K562 (cell line): ENCODE measurements around the gene ADGRB3. TPM values are rescaled to one million over a fixed set of nuclear protein-coding genes. Genes with fewer than 3 reads are reported as not detected.
A peak's percentile ranks its signal among the peaks of the same experiment; 100 is the strongest.

Experiments used
- ATAC-seq: fragments of 200-7000 bp; cut with Tn5 transposase; 3 replicates; pipeline ENCODE4 v1.9.1; 2020; ENCODE audit warnings: moderate library complexity
- BruUV-seq: library from RNA; stranded (reverse); fragments of 400-500 nt; replicated peaks from 2 replicates; lab custom pipeline; 2021; lab: Mats Ljungman, UMichigan
- CTCF ChIA-PET: fragments of 300-600 bp; formaldehyde crosslinking; extraction: SDS; loops from one replicate; lab custom pipeline; 2021; ENCODE audit warnings: low intra/inter-chr PET ratio; lab: Yijun Ruan, JAX
- POLR2A ChIA-PET: fragments of 300-600, 350-650 bp; sonication (Branson Sonifier 250); formaldehyde crosslinking; extraction: SDS; loops from one replicate; lab custom pipeline; 2021; ENCODE audit warnings: antibody characterized with exemption, inconsistent platforms; lab: Yijun Ruan, JAX
- DNase-seq, 4 experiments: peaks; one replicate each; pipeline versions ENCODE4 v3.0.0 to v3.0.0-alpha.2; 2011 to 2018; ENCODE audit warnings: low spot score in 3 of 4, mixed read lengths in 3 of 4; ENCODE audit errors: extremely low read depth in 1 of 4
- FAIRE-seq: peaks from 2 replicates; lab custom pipeline; 2011; peaks lifted over from hg19 to GRCh38; lab: Jason Lieb, UNC
- H2AFZ ChIP-seq: 2 replicates; pipeline ENCODE4 v1.6.0; 2011; ENCODE audit warnings: low read depth, low read length, control low read depth, inconsistent platforms
- H3K27ac ChIP-seq: fragments of 200-600 bp; 3 replicates; pipeline ENCODE4 v1.8.0; 2011; ENCODE audit warnings: low read depth, mild to moderate bottlenecking, control low read depth, inconsistent platforms, low read length, moderate library complexity, mixed read lengths; ENCODE audit errors: extremely low read depth
- H3K27me3 ChIP-seq, 2 experiments: fragments of 300-600 bp in 1 of 2; 2 replicates in 1 of 2; 3 replicates in 1 of 2; pipeline versions ENCODE4 v1.6.0 to v1.8.0; 2011; ENCODE audit warnings: inconsistent platforms in 2 of 2, low read length in 2 of 2, mild to moderate bottlenecking in 1 of 2, mixed read lengths in 1 of 2, moderate library complexity in 1 of 2; ENCODE audit not compliant: control insufficient read depth in 2 of 2, insufficient read depth in 2 of 2
- H3K36me3 ChIP-seq: fragments of 300-600 bp; 3 replicates; pipeline ENCODE4 v1.8.0; 2011; ENCODE audit warnings: mild to moderate bottlenecking, low read length, inconsistent platforms; ENCODE audit not compliant: control insufficient read depth, insufficient read depth
- H3K4me1 ChIP-seq, 2 experiments: fragments of 200-600 bp in 1 of 2; replicated peaks in 1 of 2; 2 replicates in 1 of 2; 3 replicates in 1 of 2; pipeline versions ENCODE4 v1.5.1 to v1.8.0; 2011; ENCODE audit warnings: inconsistent platforms in 2 of 2, low read length in 2 of 2, mild to moderate bottlenecking in 1 of 2, mixed read lengths in 1 of 2, moderate library complexity in 1 of 2; ENCODE audit not compliant: control insufficient read depth in 2 of 2, insufficient read depth in 2 of 2
- H3K4me2 ChIP-seq: 2 replicates; pipeline ENCODE4 v1.6.1; 2011; ENCODE audit warnings: low read length, control low read depth, inconsistent platforms, mixed read lengths; ENCODE audit not compliant: insufficient read depth
- H3K4me3 ChIP-seq: fragments of 200-600 bp; sonication (generic), shearing (Covaris generic); 2 replicates; pipeline ENCODE4 v1.5.1; 2016; ENCODE audit warnings: control low read depth, inconsistent platforms
- H3K79me2 ChIP-seq: fragments of 200-600 bp; 3 replicates; pipeline ENCODE4 v1.8.0; 2011; ENCODE audit warnings: low read length, inconsistent platforms; ENCODE audit not compliant: control insufficient read depth, insufficient read depth
- H3K9ac ChIP-seq, 2 experiments: 2 replicates each; pipeline versions ENCODE4 v1.6.0 to v1.6.1; 2011; ENCODE audit warnings: low read depth in 2 of 2, low read length in 2 of 2, control low read depth in 1 of 2, inconsistent platforms in 1 of 2, mild to moderate bottlenecking in 1 of 2, mixed read lengths in 1 of 2; ENCODE audit not compliant: insufficient read depth in 1 of 2
- H3K9me1 ChIP-seq: one replicate; pipeline ENCODE4 v1.6.0; 2011; ENCODE audit warnings: inconsistent platforms, mild to moderate bottlenecking, low read length, moderate library complexity; ENCODE audit not compliant: control insufficient read depth, insufficient read depth
- H3K9me3 ChIP-seq: replicated peaks from 2 replicates; pipeline ENCODE4 v1.5.1; 2011; ENCODE audit warnings: low read depth, low read length, inconsistent platforms; ENCODE audit not compliant: control insufficient read depth, insufficient read depth
- H4K20me1 ChIP-seq: replicated peaks from 2 replicates; pipeline ENCODE4 v1.6.1; 2011; ENCODE audit warnings: low read length, inconsistent platforms, mixed read lengths; ENCODE audit not compliant: control insufficient read depth, insufficient read depth
- BRCA1 ChIP-seq, 2 experiments: fragments of 450-650 bp in 1 of 2; sonication (generic) in 1 of 2; formaldehyde crosslinking in 1 of 2; IDR thresholded peaks; 2 replicates each; pipeline versions ENCODE4 v1.5.0 to v1.6.1; 2017 to 2020; ENCODE audit warnings: mild to moderate bottlenecking in 1 of 2, missing genetic modification reagents in 1 of 2
- CSDE1 ChIP-seq, 2 experiments: fragments of 450-650 bp; IDR thresholded peaks; 2 replicates each; pipeline ENCODE4 v1.6.1; 2016; ENCODE audit warnings: mild to moderate bottlenecking in 1 of 2
- EHMT2 ChIP-seq: fragments of 450-650 bp; IDR thresholded peaks from 2 replicates; pipeline ENCODE4 v1.6.1; 2018; ENCODE audit warnings: antibody characterized with exemption
- ELF4 ChIP-seq: fragments of 450-650 bp; formaldehyde crosslinking; IDR thresholded peaks from 2 replicates; pipeline ENCODE4 v1.4.0; 2022; ENCODE audit warnings: missing genetic modification characterization
- NFRKB ChIP-seq: fragments of 450-650 bp; IDR thresholded peaks from 2 replicates; pipeline ENCODE4 v1.6.1; 2016; ENCODE audit warnings: low read depth
- RBM25 ChIP-seq: fragments of 200-400 bp; formaldehyde crosslinking; IDR thresholded peaks from 2 replicates; pipeline ENCODE4 v1.6.1; 2018; ENCODE audit warnings: low read length, low read depth, moderate library complexity; ENCODE audit not compliant: severe bottlenecking
- SMARCA5 ChIP-seq: fragments of 450-650 bp; IDR thresholded peaks from 2 replicates; pipeline ENCODE4 v1.6.1; 2016
- TAF1 ChIP-seq: IDR thresholded peaks from 2 replicates; pipeline ENCODE4 v1.6.1; 2011; ENCODE audit warnings: mild to moderate bottlenecking, low read length, moderate library complexity; ENCODE audit not compliant: insufficient read depth, control insufficient read depth, severe bottlenecking; ENCODE audit errors: extremely low read depth
- TGIF2 ChIP-seq: sonication (generic); formaldehyde crosslinking; IDR thresholded peaks from 2 replicates; pipeline ENCODE4 v1.8.1; 2022; ENCODE audit warnings: mild to moderate bottlenecking, missing genetic modification reagents, moderate library complexity
- ZMIZ1 ChIP-seq, 2 experiments: fragments of 150-350 bp in 1 of 2; IDR thresholded peaks; 2 replicates each; pipeline ENCODE4 v1.6.1; 2012 to 2016; ENCODE audit warnings: low read depth in 2 of 2, low read length in 2 of 2, mild to moderate bottlenecking in 1 of 2, moderate library complexity in 1 of 2
- WGBS: fragments of 100-300 bp; shearing (Covaris generic); methylation state at CpG from one replicate; pipeline ENCODE4 v1.1.6; 2016; ENCODE audit warnings: low coverage, mixed read lengths; ENCODE audit not compliant: insufficient coverage; ENCODE audit errors: missing lambda C conversion rate; 5-methylcytosine and 5-hydroxymethylcytosine counted together
- in situ Hi-C: fragments of 300-500 bp; cut with MboI; formaldehyde crosslinking; loops from 4 replicates; pipeline ENCODE4 v1.15.0; 2018; ENCODE audit warnings: inconsistent platforms, mixed read lengths
- intact Hi-C: fragments of 100-400 bp; cut with micrococcal nuclease; formaldehyde crosslinking; loops from 2 replicates; pipeline ENCODE4 v1.14.2; 2022
- polyA plus RNA-seq, 8 experiments: library from polyadenylated mRNA; depleted of rRNA in 4 of 8; stranded (reverse) in 5 of 8; unstranded in 3 of 8; fragments of >200 nt; fragmentation: Nextera tagmentation in 2 of 8; fragmentation: Illumina TruSeq in 1 of 8; extraction: Ambion mirVana in 2 of 8; extraction: Trizol in 1 of 8; gene quantifications; 2 replicates each; pipeline versions ENCODE4 v1.2.1 to v1.2.3, GENCODE V29; 2011 to 2014; ENCODE audit warnings: inconsistent platforms in 1 of 8, missing spikeins in 1 of 8
- total RNA-seq, 7 experiments: library from RNA; depleted of rRNA in 6 of 7; stranded (reverse); fragments of >200 nt in 6 of 7; fragmentation: Illumina TruSeq in 2 of 7; extraction: Trizol in 2 of 7; gene quantifications; 2 replicates each; pipeline versions ENCODE4 v1.2.1 to v1.2.3, GENCODE V29; 2011 to 2021; ENCODE audit warnings: low replicate concordance in 1 of 7

The ADGRB3 gene
- total and polyA plus RNA-seq, 9 of the 15 experiments (the other 6 are each of a cell fraction or from before 2014, with no cell fraction given), result 0.90 to 7.8 (median 2.4) TPM

GRCh38 chr6:69308584-69308983 is 673.5 kb downstream of the ADGRB3 start:
- no peak overlapping the region for H3K9ac ChIP-seq
- no peaks in the 10 kb centered on the region for H3K9me1 ChIP-seq
- in situ Hi-C loops, result no loop called here
- BruUV-seq, result no TSS peak
- no peaks in the 10 kb centered on the region for H3K36me3 ChIP-seq
- no peaks in the 10 kb centered on the region for H3K27me3 ChIP-seq
- no peak for ATAC-seq
- no peaks in the 10 kb centered on the region for H3K79me2 ChIP-seq
- H4K20me1 ChIP-seq, result no peaks in the 10 kb centered on the region
- TF ChIP-seq ELF4 (CRISPR knock-in tag) (no peak), RBM25 (peak; percentile 94)
- no peaks in the 10 kb centered on the region for H3K9me3 ChIP-seq
- no peak overlapping the region for H3K4me3 ChIP-seq
- no peak overlapping the region for H2AFZ ChIP-seq
- intact Hi-C loops, result no loop called here
- CTCF ChIA-PET, result no interaction called here
- no peak overlapping the region for H3K27ac ChIP-seq
- no peak for DNase-seq
- POLR2A ChIA-PET, result no interaction called here
- H3K4me2 ChIP-seq, result no peak overlapping the region
- 0% methylated on average over 2 of the region's 2 CpGs for WGBS
- FAIRE-seq, result no peak
- H3K4me1 ChIP-seq, result no peaks in the 10 kb centered on the region

GRCh38 chr6:69311888-69312287 is 676.8 kb downstream of the ADGRB3 start:
- no peak overlapping the region for H2AFZ ChIP-seq
- no peak overlapping the region for H3K27ac ChIP-seq
- no peaks in the 10 kb centered on the region for H4K20me1 ChIP-seq
- no peaks in the 10 kb centered on the region for H3K27me3 ChIP-seq
- intact Hi-C loops, result no loop called here
- H3K79me2 ChIP-seq, result no peaks in the 10 kb centered on the region
- H3K9me1 ChIP-seq, result no peaks in the 10 kb centered on the region
- FAIRE-seq (no peak), DNase-seq (no peak), ATAC-seq (no peak)
- no TSS peak for BruUV-seq
- no peaks in the 10 kb centered on the region for H3K9me3 ChIP-seq
- H3K4me2 ChIP-seq, result no peak overlapping the region
- H3K4me3 ChIP-seq, result no peak overlapping the region
- CTCF ChIA-PET, result no interaction called here
- no peaks in the 10 kb centered on the region for H3K4me1 ChIP-seq
- in situ Hi-C loops, result no loop called here
- no peak overlapping the region for H3K9ac ChIP-seq
- WGBS, result 8% methylated on average over 1 of the region's 1 CpG
- no peaks in the 10 kb centered on the region for H3K36me3 ChIP-seq
- POLR2A ChIA-PET, result no interaction called here
- TF ChIP-seq BRCA1 (IDR thresholded peaks at IDR 0.05), result no peak
- TF ChIP-seq BRCA1 (CRISPR knock-in tag; IDR thresholded peaks at IDR 0.05), result no peak
- TF ChIP-seq CSDE1 (IDR thresholded peaks at IDR 0.05), result no peak
- no peak for TF ChIP-seq EHMT2
- TF ChIP-seq SMARCA5, result no peak
- TF ChIP-seq ZMIZ1 (IDR thresholded peaks at IDR 0.05; ENCODE audit: low read depth in 2 of 2, low read length in 2 of 2), result no peak
- no peak for TF ChIP-seq TGIF2 (CRISPR knock-in tag)
- TF ChIP-seq NFRKB, result no peak
- TF ChIP-seq TAF1, result no peak
